ENCODE results near the gene OSM.

DNA sequence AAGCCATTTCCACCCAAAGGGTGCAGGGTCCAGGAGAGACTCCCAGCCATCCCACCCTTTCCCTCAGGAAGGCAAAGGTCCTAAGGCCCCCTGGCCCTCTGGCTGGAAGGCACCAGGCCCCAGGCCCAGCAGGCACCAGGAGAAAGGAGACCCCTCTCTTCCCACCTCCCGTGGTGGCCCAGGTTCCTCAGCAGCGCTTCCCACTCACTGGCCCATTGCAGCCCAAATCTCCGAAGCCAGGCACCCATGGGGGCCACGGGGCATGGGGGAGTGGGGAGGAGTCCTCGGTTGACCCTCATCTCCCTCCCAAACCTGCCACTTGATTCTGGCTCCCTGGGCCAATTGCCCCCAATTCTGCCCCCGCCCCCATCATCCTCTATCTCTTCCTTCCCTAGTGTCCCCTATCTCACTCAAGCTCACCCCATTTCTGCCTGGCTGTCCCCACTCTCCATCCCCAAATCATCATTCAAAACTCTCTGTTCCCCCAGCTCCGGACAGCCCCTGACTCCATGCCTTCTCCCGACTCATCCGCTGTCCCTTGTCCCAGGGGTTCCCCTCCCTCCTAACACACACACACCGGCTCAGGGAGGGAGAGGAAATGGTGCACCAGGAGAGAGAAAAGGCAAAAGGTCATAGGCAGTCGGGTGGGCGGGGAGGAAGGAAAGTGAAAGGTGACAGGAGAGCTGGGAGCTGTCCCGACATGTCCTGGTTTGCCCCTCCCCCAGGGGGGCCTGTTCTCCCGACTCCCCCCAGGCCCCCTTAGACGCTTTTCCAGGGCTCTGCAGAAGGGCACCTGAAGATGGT, 21.3 kb downstream of the OSM start:
- TF ChIP-seq, protein P1, sequence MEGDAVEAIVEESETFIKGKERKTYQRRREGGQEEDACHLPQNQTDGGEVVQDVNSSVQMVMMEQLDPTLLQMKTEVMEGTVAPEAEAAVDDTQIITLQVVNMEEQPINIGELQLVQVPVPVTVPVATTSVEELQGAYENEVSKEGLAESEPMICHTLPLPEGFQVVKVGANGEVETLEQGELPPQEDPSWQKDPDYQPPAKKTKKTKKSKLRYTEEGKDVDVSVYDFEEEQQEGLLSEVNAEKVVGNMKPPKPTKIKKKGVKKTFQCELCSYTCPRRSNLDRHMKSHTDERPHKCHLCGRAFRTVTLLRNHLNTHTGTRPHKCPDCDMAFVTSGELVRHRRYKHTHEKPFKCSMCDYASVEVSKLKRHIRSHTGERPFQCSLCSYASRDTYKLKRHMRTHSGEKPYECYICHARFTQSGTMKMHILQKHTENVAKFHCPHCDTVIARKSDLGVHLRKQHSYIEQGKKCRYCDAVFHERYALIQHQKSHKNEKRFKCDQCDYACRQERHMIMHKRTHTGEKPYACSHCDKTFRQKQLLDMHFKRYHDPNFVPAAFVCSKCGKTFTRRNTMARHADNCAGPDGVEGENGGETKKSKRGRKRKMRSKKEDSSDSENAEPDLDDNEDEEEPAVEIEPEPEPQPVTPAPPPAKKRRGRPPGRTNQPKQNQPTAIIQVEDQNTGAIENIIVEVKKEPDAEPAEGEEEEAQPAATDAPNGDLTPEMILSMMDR (IDR thresholded peaks at IDR 0.05) = no peak
- TF ChIP-seq POLR2AphosphoS5 (IDR thresholded peaks at IDR 0.05) = no peak
- TF ChIP-seq POLR2A (IDR thresholded peaks at IDR 0.05) = no peak

Measured in gastroesophageal sphincter (tissue), 3 donors.